PC-9 (cell line): Measurements from ENCODE around the gene CTR9.
"Not testable (repeated sequence)": the region's sequence is repeated elsewhere in the genome, so short reads cannot be mapped to it uniquely, and the experiment has no call there.

ENCODE experiments used
- EZH2 ChIP-seq: fragments of 200-600 bp; sonication (generic); IDR thresholded peaks from 2 replicates; pipeline ENCODE4 v1.8.0; 2017; ENCODE audit warnings: antibody characterized with exemption, low read depth
- TF ChIP-seq, protein P1 (sequence below): fragments of 200-600 bp; sonication (generic); conservative IDR thresholded peaks from 2 replicates; pipeline ENCODE4 v1.6.1; 2017; ENCODE audit warnings: mixed run types, antibody characterized with exemption, mild to moderate bottlenecking, moderate library complexity

DNA sequence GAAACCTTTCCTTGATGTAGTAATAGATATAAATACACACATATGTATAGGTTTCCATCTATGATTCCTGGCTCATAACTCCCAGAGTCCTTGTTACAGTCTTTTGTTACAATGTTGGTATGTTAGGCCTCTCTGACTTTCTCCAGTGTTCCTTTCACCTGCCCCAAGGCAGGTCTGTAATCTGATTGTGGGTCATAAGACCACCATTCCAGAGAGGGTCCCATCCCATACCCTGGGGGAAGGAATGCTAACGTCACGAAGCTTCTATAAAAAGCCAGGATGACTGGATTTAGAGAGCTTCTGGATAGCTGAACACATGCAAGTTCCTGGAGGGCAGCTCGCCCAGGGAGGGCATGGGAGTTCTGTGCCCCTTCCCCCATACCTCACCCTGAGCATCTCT is 71.4 kb downstream of the CTR9 start:
- TF ChIP-seq, protein P1, sequence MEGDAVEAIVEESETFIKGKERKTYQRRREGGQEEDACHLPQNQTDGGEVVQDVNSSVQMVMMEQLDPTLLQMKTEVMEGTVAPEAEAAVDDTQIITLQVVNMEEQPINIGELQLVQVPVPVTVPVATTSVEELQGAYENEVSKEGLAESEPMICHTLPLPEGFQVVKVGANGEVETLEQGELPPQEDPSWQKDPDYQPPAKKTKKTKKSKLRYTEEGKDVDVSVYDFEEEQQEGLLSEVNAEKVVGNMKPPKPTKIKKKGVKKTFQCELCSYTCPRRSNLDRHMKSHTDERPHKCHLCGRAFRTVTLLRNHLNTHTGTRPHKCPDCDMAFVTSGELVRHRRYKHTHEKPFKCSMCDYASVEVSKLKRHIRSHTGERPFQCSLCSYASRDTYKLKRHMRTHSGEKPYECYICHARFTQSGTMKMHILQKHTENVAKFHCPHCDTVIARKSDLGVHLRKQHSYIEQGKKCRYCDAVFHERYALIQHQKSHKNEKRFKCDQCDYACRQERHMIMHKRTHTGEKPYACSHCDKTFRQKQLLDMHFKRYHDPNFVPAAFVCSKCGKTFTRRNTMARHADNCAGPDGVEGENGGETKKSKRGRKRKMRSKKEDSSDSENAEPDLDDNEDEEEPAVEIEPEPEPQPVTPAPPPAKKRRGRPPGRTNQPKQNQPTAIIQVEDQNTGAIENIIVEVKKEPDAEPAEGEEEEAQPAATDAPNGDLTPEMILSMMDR, result not testable (repeated sequence)
- TF ChIP-seq EZH2, result not testable (repeated sequence)
